Measurements from ENCODE around the gene RBSN. TPM values are rescaled to one million over a fixed set of nuclear protein-coding genes. Genes with fewer than 3 reads are reported as not detected.

Gene RBSN
- total RNA-seq, 1 donor from 2014 or later, result 17.3 TPM

- Histone ChIP-seq H3K36me3 (peaks cover 4% of the 10 kb centered on the region), H3K4me3 (peak overlapping the region; percentile 81), H3K27ac (replicated peaks) (peak overlapping the region; percentile 90), H3K4me1 (peaks cover 27% of the 10 kb centered on the region), H3K9me3 (replicated peaks) (no peaks in the 10 kb centered on the region), H3K27me3 (ENCODE audit: low read depth) (no peaks in the 10 kb centered on the region)
- intact Hi-C loops (cut with micrococcal nuclease), result no loop called here
- DNase-seq, result no peak
- no peak for TF ChIP-seq CTCF (IDR thresholded peaks at IDR 0.05; ENCODE audit: borderline replicate concordance)
Observed at GRCh38 chr3:15065550-15066007, 33.4 kb downstream of the RBSN start.

GRCh38 chr3:15064835-15065549 is 34.0 kb downstream of the RBSN start, which contains the start of gene MRPS25:
MRPS25 (minus strand) TSS chr3:15065315; CDS start chr3:15065194, 121 bp downstream.
- peak; percentile 92 for DNase-seq
- Histone ChIP-seq H3K4me3 (peak within 1 kb of the TSS; percentile 81), H3K36me3 (no peaks in the 10 kb centered on the region), H3K4me1 (peaks cover 30% of the 10 kb centered on the region), H3K27ac (replicated peaks) (peak within 1 kb of the TSS; percentile 90), H3K9me3 (replicated peaks) (no peaks in the 10 kb centered on the region), H3K27me3 (ENCODE audit: low read depth) (no peaks in the 10 kb centered on the region)
- TF ChIP-seq CTCF (IDR thresholded peaks at IDR 0.05; ENCODE audit: borderline replicate concordance), result no peak
- intact Hi-C loops (cut with micrococcal nuclease), result no loop called here

GRCh38 chr3:15064299-15064834 is 34.6 kb downstream of the RBSN start:
- no peak for DNase-seq
- no peak for TF ChIP-seq CTCF (IDR thresholded peaks at IDR 0.05; ENCODE audit: borderline replicate concordance)
- peaks cover 34% of the 10 kb centered on the region for H3K4me1 ChIP-seq
- peak overlapping the region; percentile 81 for H3K4me3 ChIP-seq
- H3K9me3 ChIP-seq (replicated peaks), result no peaks in the 10 kb centered on the region
- H3K27me3 ChIP-seq (ENCODE audit: low read depth), result no peaks in the 10 kb centered on the region
- intact Hi-C loops (cut with micrococcal nuclease), result no loop called here
- peaks cover 4% of the 10 kb centered on the region for H3K36me3 ChIP-seq
- peak overlapping the region; percentile 90 for H3K27ac ChIP-seq (replicated peaks)

- no peak for TF ChIP-seq CTCF (IDR thresholded peaks at IDR 0.05; ENCODE audit: borderline replicate concordance)
- H3K36me3 ChIP-seq, result peaks cover 10% of the 10 kb centered on the region
- H3K27me3 ChIP-seq (ENCODE audit: low read depth), result no peaks in the 10 kb centered on the region
- no peaks in the 10 kb centered on the region for H3K9me3 ChIP-seq (replicated peaks)
- H3K4me3 ChIP-seq, result peak overlapping the region; percentile 81
- H3K4me1 ChIP-seq, result peaks cover 34% of the 10 kb centered on the region
- DNase-seq, result no peak
- peak overlapping the region; percentile 90 for H3K27ac ChIP-seq (replicated peaks)
- intact Hi-C loops (cut with micrococcal nuclease), result no loop called here
Observed at GRCh38 chr3:15063656-15064286, 35.2 kb downstream of the RBSN start.

GRCh38 chr3:15063238-15063637 is 35.7 kb downstream of the RBSN start:
- Histone ChIP-seq H3K27ac (replicated peaks) (peak overlapping the region; percentile 90), H3K27me3 (ENCODE audit: low read depth) (no peaks in the 10 kb centered on the region), H3K4me3 (peak overlapping the region; percentile 81), H3K9me3 (replicated peaks) (no peaks in the 10 kb centered on the region), H3K36me3 (peaks cover 15% of the 10 kb centered on the region), H3K4me1 (peaks cover 34% of the 10 kb centered on the region)
- no peak for DNase-seq
- intact Hi-C loops (cut with micrococcal nuclease), result no loop called here
- TF ChIP-seq CTCF (IDR thresholded peaks at IDR 0.05; ENCODE audit: borderline replicate concordance), result no peak

All from left ventricle myocardium inferior (tissue), 1 donor.